ENCODE measurements around the gene AMBRA1.

DNA sequence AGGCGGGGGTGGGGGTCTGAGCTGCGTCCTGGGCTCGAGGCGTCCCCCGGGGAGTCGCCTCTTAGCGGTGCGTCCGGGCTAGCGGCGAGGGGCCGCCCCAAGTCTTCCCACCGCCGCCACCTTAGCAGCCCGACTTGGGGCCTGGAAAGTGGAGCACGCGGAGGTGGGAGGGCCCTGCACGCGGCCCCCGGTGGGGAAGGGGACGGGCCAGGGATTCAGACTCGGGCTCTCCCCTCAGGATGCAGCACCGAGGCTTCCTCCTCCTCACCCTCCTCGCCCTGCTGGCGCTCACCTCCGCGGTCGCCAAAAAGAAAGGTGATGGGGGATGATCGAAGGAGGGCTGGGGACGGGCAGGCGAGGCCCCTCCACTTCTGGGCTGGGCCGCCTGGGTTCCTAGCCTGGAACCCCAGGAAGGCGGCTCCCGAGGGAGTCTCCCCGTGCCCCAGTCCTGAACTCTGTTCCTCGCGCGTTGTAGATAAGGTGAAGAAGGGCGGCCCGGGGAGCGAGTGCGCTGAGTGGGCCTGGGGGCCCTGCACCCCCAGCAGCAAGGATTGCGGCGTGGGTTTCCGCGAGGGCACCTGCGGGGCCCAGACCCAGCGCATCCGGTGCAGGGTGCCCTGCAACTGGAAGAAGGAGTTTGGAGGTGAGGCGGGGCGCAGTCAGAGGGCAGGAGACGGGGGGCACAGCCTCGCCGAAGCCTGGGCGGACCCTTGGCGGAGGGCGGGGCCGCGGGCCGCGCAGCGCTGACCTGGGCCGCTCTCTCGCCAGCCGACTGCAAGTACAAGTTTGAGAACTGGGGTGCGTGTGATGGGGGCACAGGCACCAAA lies 211.8 kb downstream of the AMBRA1 start:
- TF ChIP-seq, protein P1, sequence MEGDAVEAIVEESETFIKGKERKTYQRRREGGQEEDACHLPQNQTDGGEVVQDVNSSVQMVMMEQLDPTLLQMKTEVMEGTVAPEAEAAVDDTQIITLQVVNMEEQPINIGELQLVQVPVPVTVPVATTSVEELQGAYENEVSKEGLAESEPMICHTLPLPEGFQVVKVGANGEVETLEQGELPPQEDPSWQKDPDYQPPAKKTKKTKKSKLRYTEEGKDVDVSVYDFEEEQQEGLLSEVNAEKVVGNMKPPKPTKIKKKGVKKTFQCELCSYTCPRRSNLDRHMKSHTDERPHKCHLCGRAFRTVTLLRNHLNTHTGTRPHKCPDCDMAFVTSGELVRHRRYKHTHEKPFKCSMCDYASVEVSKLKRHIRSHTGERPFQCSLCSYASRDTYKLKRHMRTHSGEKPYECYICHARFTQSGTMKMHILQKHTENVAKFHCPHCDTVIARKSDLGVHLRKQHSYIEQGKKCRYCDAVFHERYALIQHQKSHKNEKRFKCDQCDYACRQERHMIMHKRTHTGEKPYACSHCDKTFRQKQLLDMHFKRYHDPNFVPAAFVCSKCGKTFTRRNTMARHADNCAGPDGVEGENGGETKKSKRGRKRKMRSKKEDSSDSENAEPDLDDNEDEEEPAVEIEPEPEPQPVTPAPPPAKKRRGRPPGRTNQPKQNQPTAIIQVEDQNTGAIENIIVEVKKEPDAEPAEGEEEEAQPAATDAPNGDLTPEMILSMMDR (IDR thresholded peaks at IDR 0.05; ENCODE audit: insufficient read depth, low read depth, low read length) = no peak
- no peak for TF ChIP-seq EZH2 (IDR thresholded peaks at IDR 0.05; ENCODE audit: insufficient read depth, low read length)
